GM23338 (cell line): ENCODE data around the gene F7.

Experiments
- CREB1 ChIP-seq: fragments of 250-450 bp; sonication (Bioruptor Pico); IDR thresholded peaks from 2 replicates; pipeline ENCODE4 v1.5.0; 2020; ENCODE audit warnings: low read depth, mild to moderate bottlenecking, moderate library complexity
- EZH2 ChIP-seq: fragments of 200-600 bp; sonication (generic); IDR thresholded peaks from one replicate; pipeline ENCODE4 v1.8.0; 2017; ENCODE audit warnings: antibody characterized with exemption, mild to moderate bottlenecking, low read depth; ENCODE audit not compliant: unreplicated experiment
- ZNF114 ChIP-seq: fragments of 250-450 bp; sonication (Bioruptor Pico); IDR thresholded peaks from 2 replicates; pipeline ENCODE4 v1.5.0; 2020; ENCODE audit warnings: mild to moderate bottlenecking, moderate library complexity
- ZNF331 ChIP-seq: fragments of 250-450 bp; sonication (Bioruptor Pico); IDR thresholded peaks from 2 replicates; pipeline ENCODE4 v1.5.0; 2020; ENCODE audit warnings: low read depth, mild to moderate bottlenecking, moderate library complexity
- TF ChIP-seq, protein P1 (sequence below), 2 experiments: fragments of 200-600 bp in 1 of 2; sonication (generic) in 1 of 2; conservative IDR thresholded peaks; 2 replicates each; pipeline versions ENCODE4 v1.5.1 to v1.6.1; 2016 to 2017; ENCODE audit warnings: antibody characterized with exemption in 2 of 2, low read depth in 2 of 2, mild to moderate bottlenecking in 2 of 2, moderate library complexity in 1 of 2
- TF ChIP-seq, protein P2 (sequence below): IDR thresholded peaks from one replicate; pipeline ENCODE4 v1.6.1; 2018; ENCODE audit warnings: antibody characterized with exemption; ENCODE audit not compliant: unreplicated experiment

DNA sequence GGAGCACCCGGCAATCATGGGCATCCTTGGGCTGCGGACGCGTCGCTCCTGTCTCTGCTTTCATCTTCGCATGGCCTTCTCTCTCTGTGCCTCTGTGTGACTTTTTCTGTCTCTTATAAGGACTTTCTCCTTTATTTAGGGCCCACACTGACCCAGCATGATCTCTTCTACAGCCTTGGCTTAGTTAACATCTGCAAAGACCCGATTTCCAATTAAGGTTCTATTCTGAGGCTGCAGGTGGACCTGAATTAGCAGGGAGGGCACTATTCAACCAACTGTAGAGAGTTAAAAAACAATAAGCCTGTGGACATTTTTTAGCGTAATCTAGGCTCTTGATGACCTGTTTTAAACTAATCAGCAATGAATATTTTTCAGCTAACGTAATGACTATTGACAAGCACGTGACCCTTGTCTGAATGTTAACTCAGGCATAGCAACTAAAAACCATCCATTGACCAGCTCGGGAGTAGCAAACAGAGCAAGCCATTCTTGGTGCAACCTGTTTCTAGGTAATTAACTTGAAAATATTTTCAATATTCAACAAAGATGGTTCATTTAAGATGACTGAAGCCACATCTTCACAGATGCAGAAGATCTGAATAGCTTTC lies 32.2 kb downstream of the F7 start:
- TF ChIP-seq CREB1 (CRISPR knock-in tag), result no peak
- TF ChIP-seq, protein P1, sequence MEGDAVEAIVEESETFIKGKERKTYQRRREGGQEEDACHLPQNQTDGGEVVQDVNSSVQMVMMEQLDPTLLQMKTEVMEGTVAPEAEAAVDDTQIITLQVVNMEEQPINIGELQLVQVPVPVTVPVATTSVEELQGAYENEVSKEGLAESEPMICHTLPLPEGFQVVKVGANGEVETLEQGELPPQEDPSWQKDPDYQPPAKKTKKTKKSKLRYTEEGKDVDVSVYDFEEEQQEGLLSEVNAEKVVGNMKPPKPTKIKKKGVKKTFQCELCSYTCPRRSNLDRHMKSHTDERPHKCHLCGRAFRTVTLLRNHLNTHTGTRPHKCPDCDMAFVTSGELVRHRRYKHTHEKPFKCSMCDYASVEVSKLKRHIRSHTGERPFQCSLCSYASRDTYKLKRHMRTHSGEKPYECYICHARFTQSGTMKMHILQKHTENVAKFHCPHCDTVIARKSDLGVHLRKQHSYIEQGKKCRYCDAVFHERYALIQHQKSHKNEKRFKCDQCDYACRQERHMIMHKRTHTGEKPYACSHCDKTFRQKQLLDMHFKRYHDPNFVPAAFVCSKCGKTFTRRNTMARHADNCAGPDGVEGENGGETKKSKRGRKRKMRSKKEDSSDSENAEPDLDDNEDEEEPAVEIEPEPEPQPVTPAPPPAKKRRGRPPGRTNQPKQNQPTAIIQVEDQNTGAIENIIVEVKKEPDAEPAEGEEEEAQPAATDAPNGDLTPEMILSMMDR (conservative IDR thresholded peaks at IDR 0.05; ENCODE audit: low read depth in 2 of 2), result no peak
- no peak for TF ChIP-seq EZH2
- no peak for TF ChIP-seq ZNF331 (CRISPR knock-in tag)
- TF ChIP-seq, protein P2, sequence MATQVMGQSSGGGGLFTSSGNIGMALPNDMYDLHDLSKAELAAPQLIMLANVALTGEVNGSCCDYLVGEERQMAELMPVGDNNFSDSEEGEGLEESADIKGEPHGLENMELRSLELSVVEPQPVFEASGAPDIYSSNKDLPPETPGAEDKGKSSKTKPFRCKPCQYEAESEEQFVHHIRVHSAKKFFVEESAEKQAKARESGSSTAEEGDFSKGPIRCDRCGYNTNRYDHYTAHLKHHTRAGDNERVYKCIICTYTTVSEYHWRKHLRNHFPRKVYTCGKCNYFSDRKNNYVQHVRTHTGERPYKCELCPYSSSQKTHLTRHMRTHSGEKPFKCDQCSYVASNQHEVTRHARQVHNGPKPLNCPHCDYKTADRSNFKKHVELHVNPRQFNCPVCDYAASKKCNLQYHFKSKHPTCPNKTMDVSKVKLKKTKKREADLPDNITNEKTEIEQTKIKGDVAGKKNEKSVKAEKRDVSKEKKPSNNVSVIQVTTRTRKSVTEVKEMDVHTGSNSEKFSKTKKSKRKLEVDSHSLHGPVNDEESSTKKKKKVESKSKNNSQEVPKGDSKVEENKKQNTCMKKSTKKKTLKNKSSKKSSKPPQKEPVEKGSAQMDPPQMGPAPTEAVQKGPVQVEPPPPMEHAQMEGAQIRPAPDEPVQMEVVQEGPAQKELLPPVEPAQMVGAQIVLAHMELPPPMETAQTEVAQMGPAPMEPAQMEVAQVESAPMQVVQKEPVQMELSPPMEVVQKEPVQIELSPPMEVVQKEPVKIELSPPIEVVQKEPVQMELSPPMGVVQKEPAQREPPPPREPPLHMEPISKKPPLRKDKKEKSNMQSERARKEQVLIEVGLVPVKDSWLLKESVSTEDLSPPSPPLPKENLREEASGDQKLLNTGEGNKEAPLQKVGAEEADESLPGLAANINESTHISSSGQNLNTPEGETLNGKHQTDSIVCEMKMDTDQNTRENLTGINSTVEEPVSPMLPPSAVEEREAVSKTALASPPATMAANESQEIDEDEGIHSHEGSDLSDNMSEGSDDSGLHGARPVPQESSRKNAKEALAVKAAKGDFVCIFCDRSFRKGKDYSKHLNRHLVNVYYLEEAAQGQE, result no peak
- TF ChIP-seq ZNF114 (CRISPR knock-in tag), result no peak
